SKM-1 (cell line): ENCODE data around the gene FMNL3.
A peak's percentile ranks its signal among the peaks of the same experiment; 100 is the strongest.
"Not testable (repeated sequence)": the region's sequence is repeated elsewhere in the genome, so short reads cannot be mapped to it uniquely, and the experiment has no call there.

Experiments
- DNase-seq: peaks from one replicate; lab custom pipeline; 2025; ENCODE audit not compliant: unreplicated experiment; lab: John Stamatoyannopoulos, UW

Gene FMNL3

DNA sequence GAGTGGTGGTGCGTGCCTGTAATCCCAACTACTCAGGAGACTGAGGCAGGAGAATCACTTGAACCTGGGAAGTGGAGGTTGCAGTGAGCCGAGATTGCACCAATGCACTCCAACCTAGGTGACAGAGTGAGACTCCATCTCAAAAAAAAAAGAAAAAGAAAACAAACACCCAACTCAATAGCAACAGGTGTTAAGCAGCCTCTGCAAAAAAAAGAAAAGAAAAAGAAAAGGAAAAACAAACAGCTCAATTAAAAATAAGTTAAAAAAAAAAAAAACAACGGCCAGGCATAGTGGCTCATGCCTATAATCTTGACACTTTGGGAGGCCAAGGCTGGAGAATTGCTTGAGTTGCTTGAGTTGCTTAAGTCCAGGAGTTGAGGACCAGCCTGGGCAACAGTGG is 10.6 kb upstream of the FMNL3 start:
- not testable (repeated sequence) for DNase-seq

DNA sequence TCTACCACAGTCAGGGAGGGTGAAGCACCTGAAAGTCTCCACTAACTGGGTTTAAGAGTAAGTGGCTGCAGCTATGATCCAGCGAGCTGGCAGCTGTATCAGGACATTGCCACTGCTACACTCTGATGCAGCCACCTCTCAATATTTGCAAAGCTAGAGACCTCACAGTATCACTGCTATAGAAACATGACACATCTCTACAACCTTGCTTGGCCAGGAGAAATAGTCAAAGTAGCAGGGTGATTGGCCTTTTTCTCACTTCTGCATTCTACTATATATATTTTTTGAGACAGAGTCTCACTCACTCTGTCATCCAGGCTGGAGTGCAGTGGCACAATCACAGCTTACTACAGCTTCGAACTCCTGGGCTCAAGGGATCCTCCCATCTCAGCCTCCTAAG is 9.3 kb upstream of the FMNL3 start:
- no peak for DNase-seq

DNA sequence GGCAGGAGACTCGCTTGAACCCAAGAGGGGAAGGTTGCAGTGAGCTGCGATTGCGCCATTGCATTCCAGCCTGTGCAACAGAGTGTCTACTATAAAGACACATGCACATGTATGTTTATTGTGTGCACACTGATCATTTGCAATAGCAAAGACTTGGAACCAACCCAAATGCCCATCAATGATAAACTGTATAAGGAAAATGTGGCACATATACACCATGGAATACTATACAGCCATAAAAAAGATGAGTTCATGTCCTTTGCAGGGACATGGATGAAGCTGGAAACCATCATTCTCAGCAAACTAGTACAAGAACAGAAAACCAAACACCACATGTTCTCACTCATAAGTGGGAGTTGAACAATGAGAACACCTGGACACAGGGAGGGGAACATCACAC is 6.7 kb upstream of the FMNL3 start:
- not testable (repeated sequence) for DNase-seq

DNA sequence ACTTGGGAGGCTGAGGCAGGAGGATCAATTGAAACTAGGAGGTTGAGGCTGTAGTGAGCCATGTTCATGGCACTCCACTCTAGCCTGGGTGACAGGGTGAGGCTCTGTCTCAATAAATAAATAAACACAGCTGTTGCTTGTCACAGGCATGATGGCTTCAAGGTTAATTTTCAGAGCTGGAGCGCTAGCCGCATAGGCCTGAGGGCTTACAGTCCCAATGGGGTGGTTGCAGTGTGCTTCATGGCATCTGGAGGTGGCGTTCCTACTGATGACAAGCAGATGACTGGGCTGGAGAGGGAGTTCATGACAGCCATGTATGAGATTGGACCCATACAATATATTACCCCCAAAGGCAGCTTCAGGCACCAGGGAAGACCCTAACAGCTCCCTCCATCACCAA is 1.6 kb upstream of the FMNL3 start:
- no peak for DNase-seq

DNA sequence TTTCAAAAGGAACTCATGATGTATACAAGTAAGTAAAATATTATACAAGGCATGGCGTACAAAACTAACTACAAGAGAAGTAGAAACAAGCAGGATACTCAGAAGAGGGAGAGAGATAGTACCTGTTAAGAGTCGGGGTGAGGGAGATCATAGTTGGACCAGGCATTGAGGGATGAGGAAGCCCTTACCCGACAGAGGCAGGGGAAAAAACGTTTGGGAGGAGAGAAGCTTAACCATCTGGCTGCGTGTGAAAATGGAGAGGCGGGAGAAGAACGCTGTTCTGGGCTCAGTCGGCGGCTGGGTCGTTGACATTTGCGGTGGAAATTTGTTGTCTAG is 575 bp upstream of the FMNL3 start:
- no peak for DNase-seq

DNA sequence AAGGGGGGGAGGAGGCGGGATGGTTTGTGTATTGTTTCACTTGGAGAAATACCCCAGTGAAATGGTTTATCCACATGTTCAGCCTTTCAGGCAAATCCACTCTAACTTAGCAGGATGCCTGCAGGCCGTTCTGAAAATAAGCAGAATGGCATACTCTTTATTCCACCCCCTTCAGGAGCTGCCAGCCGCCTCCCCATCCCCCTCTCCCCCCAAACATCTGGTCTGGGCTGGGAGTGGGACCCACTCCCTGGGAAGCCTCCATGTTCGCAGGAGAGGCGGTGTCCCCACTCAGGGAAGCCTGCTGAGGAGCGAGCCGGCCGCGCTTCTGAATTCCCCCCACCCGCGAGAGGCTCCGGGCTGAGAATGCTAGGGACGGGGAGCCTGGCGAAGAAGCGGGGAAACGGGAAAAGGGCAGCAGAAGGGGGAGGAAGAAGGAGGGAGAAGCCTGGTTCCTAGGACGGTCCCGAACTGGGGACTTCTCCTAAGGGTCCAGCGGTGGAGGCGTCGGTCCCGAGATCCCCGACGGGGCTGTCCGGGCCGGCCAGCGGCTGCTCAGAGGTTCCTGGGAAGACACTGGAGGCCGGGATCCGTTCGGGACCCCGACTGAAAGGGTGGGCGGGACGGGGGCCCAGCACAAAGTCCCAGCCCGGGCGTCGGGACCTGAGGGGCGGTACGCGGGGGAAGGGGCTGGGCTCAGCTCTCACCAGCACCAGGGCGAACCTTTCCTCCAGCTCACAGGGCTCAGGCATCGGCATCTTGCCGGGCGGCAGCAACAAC is 666 bp downstream of the FMNL3 start:
- no peak for DNase-seq

DNA sequence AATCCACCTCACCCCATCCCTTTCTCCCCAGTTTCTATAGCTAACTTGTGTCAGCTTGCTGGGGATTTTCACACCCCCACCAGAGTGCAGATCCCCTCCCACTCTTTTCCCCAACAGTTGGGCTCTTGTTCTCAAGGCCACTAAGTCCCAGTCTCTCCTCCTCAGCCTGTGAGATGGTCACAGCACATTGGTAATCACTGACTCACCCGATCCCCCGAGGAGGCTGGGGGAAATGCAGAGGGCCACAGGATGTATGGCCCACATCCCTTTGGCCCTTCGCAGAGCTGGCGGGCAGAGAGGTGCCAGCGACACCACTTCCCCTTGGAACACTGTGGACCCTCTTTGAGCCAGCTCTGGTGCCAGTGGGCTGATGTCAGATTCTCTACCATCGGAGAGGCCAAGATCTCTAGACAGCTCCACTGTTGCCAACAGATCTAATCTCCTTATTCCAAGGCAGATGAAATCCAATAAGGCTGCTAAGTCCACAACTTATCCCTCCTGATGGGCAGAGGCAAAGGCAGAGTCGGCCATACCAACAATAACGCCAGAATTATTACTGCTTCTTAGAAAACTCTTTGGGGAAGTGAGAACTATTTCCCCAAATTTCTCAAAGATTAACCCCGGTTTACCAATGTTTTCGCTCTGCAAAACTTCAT is 1.6 kb downstream of the FMNL3 start:
- no peak for DNase-seq

DNA sequence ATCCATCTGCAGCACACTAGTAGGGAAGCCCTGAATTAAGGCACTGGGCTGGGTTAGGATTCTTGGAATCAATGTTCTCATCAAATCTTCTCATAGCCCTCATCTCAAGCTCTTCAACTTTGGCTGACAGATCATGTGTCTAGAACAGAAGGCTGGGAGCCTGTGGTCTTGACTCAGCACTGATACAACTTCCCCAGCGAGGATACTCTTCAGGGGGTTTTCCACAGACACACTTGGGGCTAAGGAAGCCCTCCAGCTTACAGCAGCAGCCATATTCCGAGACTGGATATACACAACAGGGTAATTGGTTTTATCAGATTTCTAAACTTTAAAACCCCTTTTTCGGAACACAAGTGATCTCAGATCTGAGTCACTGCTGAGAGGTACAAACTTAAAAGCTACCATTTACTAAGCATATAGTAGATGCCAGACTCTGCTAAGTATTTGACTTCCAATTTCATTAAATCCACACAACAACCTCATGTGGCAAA is 3.5 kb downstream of the FMNL3 start:
- DNase-seq, result no peak

DNA sequence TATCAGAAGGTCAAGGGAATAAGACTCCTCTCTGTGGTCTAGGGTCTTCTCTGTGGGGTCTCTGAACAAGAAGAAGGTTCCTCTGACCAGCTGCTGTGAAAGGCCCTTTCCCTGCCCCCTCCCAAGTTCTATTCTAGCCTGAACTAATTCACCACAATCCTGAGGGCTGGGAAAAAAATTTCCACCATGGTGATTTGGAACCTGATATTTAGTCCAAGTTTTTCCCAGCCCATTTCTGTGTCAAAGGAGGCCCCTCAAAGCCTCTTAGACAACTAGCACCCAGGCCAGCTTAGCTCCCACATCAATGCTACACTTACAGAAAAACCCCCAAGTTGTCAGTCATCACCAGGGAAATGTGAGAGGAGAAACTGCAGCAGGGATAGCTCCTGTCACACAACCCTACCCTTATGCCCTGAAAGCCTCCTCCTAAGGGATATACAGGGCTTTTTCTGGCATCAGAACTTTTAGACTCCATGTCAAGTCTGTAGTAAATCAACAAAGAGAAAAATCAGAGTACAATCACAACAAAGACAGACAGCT is 4.5 kb downstream of the FMNL3 start:
- no peak for DNase-seq

DNA sequence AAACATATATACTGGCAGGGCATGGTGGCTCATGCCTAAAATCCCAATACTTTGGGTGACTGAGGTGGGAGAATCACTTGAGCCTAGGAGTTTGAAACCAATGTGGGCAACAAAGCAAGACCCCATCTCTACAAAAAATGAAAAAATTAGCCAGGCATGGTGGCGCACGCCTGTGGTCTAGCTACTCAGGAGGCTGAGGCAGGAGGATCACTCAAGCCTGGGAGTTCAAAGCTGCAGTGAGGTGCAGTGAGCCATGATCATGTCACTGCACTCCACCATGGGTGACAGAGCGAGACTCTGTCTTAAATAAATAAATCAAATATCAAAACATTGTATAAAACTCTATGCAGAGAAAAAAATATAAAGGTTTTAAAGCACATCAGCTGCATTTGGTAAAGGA is 5.2 kb downstream of the FMNL3 start:
- no peak for DNase-seq

DNA sequence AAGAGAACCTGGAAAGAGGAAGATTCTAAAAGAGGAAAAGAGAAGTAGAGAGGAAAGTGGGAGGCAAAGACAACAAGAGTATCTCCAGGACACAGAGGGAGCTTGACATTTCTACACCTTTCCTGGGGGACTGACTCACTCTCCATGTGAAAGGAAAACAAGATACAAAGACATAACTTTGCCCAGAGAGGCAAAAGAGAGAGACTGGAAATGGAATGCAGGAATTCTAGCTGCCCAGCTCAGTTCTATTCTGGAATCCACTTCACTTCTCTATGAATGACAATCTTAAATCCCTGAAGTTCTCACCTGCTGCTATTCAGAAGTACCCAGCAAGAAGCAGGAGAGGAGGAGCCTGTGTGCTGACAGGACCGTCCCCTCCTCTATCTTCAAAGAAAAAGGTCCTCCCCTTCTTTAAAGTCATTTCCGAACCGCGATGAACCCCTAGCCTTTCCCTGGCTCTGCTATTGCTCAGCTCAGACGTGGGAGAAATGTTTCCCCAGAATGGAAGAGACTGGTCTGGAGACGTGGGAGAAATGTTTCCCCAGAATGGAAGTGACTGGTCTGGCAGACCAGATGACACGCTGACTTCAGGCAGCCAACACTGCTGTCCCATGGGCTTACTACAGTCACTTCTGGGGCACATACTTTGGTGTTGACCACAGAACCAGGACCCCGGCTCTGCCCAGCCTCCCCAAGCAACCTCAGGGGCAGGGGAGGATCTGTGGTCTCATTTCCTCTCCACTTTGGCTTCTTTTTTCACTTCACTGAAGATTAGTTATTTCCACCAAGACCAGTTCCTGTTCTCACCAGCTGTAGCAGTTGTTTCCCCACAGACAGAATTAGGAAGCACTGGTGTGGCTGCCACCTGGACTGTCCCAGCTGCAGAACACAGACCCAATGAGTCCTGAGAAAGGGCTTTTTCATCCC is 8.3 kb downstream of the FMNL3 start:
- peak; percentile 72 for DNase-seq

DNA sequence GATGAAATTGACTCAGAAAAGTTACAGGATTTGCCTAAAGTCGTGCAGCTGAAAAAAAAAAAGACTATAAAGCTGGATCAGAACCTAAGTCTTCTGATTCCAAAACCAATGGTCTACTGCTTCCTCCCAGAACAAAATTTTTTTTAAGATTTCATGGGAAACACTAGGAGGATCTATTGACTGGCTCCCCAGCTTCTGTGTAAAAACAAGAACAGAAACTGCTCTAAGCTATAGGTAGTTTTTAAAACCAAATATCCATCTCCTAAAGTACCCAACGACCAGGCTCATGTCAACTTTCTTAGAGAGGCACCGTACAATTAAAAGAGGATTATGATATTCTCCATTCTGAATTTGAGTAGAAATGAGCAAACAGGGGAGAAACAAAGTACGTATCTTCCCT is 9.4 kb downstream of the FMNL3 start:
- DNase-seq, result no peak

DNA sequence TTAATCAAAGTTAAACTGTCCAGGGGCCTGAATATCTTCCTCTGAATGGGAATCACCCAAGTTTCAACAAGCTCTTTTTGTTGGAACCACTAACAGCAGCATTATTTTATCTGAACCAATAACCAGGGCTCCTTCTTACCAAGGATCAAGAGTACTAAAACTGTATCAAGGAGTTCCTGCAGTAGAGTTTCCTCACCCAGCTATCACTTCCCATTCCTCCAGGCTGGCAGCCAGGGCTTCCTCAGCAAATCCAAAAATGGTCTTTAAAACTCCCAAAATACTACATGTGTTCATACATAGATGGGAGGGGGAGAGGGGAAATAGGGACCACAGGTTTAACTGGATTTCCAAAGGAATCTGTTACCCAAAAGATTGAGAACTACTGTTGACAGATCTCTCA is 10.5 kb downstream of the FMNL3 start:
- DNase-seq, result no peak

DNA sequence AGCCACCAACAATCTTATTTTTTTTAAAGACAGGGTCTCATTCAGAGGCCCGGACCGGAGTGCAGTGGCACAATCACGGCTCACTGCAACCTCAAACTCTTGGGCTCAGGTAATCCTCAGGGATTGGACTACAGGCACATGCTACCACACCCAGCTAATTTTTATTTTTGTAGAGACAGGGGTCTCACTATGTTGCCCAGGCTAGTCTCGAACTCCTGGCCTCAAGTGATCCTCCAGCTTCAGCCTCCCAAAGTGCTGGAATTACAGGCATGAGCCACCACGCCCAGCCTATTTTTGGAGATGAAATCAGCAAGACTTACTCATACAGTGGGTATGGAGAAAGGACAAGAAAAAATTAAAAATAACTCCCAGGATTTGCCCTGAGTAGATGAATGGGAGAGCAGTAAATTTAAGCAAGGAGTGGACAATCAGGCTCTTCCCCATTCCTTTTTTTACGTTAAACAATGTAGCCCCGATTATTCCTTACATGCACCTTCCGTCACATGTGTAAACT is 13.2 kb downstream of the FMNL3 start:
- no peak for DNase-seq

DNA sequence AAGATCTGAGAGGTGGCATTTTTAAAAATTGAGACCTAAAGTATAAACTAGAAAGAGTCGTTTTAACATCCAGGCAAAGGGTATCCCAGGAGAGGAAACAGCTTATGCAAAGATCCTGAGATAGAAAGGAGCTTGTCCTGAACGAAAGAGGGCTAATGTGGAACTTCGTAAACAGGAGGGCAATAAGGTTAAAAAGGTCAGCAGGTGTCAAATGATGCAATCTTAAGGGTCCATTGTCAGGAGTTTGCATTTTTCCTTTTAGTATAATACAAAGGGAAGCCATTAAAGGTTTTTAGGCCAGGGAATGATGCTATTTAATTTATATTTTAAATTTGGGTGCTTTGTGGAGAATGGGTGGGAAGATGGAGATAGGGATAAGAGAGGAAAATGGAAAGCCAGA is 14.4 kb downstream of the FMNL3 start:
- no peak for DNase-seq

DNA sequence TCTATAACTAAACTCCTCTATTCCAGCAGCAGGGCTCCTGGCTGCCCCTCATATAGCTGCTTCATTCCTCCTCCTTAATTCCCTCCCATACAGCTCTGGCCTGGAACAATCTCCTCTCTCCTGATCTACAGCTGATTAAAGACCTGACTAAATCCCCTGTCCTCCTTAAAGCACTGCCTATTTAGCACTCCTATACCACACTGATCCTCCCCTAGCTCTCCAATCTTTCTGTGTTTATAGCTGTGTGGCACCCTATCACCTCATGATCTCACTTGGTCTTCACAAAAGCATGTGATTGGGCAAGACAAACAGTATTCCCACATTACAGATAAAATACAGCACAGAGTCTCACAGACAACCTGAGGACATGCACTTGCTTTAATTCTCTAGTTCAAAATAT is 17.4 kb downstream of the FMNL3 start:
- no peak for DNase-seq

DNA sequence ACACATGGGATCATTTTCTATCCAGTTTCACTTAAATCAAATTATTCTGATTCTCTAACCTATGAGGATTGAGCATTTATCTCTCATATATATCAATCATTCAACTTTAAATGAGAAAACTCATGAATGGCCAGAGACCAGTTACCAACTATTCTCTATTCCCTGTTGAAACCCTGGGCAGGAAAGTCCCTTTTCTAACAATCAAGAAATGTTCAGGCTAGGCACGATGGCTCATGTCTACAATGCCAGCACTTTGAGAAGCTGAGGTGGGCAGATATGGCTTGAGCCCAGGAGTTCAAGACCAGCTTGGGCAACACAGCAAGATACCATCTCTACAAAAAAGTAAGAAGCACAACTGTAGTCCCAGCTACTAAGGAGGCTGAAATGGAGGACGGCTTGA is 18.0 kb downstream of the FMNL3 start:
- no peak for DNase-seq

DNA sequence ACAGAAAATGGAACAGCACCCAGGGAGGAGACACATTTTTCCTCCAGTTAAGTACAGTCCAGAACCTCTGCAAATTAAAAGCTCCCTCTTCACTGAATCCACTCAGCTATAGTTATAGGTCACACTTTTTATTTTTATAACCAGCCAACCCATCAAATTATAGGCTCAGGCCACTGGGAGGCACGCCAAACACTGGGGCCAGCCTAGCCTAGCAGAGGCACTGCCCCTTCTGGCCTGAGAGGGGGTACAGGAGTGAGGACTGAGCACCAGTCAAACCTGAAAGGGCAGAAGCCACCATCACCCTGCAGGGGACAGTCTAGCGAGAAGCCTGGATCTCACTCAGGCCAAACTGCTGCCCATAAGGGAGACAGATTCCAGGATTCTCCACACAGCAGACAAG is 19.3 kb downstream of the FMNL3 start:
- no peak for DNase-seq

DNA sequence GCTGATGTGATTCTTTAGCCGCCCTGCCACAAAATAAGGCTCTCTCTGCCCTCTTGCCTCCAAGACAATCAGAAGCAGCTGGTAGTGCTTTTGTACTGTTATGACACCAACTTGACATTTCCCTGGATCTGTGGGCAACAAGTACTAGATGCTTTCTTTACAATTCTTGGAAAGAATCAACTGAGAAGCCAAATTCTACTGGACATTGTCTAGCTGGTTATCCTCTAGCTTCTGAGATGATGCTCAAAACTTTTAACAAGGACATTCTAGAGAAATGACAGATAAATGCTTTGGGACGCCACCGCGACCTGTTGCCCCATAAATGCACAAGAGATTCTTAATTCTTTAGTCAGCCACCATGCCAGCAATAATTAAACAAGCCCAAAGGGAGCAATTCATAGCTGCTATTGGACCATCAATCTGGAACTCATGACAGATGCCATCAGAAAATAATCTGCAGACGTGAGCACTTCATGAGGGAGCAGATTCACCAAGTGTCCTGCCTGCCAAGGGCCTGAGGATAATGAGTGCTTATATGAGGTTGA is 22.8 kb downstream of the FMNL3 start:
- no peak for DNase-seq

DNA sequence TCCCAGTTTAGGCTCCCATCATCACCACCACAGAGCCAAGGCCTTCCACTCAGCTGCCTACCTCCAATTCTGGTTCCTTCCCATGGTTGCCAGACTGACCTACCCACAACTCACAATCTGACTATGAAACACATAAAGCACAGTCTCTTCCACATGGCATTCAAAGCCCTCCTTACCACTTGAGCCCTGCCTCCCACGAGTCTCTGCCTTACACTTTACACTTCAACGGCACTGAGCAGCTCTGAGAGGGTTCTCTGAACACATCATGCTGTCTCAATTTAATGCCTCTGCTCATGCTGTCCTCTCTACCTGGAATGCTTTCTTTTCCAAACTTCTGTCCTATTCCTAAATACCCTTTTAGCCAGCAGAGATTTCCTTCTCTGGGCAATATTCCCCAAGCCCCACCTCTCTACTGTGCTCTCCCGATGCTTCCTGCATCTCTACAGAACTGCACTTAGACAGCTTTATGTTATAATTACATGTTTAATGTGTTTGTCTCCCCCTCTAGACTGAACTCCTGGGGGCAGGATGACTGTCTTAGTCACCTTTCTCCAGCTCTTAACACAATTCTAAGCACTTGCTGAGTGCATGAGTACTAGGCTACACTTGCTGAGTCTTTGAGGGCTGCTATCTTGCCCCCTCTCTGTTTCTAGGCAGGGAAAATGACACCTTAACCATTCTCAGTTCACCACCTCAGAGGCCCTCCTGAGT is 23.5 kb downstream of the FMNL3 start:
- DNase-seq, result no peak
